Endometrial microvascular endothelial cells (primary cell): ENCODE results near the gene CDC42BPA. TPM values are rescaled to one million over a fixed set of nuclear protein-coding genes. Genes with fewer than 3 reads are reported as not detected.
"Not testable (repeated sequence)": the region's sequence is repeated elsewhere in the genome, so short reads cannot be mapped to it uniquely, and the experiment has no call there.

Experiments
- in situ Hi-C: cut with HindIII; loops from 2 replicates; pipeline ENCODE4 v1.10.0; 2017; ENCODE audit warnings: low sequenced_read_pairs, low pct_unique_long_range_greater_than_20kb; ENCODE audit errors: inconsistent ontology term
- total RNA-seq: library from RNA; depleted of rRNA; stranded (reverse); fragments of >200 nt; gene quantifications from one replicate; pipeline ENCODE4 v1.2.3, GENCODE V29; 2015; ENCODE audit errors: inconsistent ontology term

The CDC42BPA gene
- total RNA-seq, 1 donor from 2014 or later: 47.6 TPM

- in situ Hi-C loops: no loop called here
Observed at GRCh38 chr1:227170361-227171166, 147.7 kb downstream of the CDC42BPA start.

DNA sequence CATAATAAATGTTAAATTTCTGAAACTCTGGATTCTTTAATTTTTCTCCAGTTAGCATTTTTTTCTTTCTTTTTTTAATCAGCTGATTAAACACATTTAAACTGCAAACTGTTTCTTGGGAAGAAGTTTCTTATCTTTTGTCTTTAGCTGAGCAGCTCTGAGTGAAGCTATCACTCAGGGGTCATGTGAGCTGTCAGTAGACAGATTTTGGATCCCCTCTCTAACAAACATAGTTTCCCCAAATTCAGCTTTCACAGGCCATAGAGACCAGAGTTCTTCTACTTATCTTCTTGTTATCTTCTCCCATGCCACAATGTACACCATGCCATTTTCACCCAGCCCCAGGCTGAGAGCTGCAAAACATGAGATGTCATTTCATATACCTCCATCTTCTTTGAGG lies 148.9 kb downstream of the CDC42BPA start:
- in situ Hi-C loops: no loop called here

GRCh38 chr1:227167276-227168101 lies 150.8 kb downstream of the CDC42BPA start:
- in situ Hi-C loops: no loop called here

DNA sequence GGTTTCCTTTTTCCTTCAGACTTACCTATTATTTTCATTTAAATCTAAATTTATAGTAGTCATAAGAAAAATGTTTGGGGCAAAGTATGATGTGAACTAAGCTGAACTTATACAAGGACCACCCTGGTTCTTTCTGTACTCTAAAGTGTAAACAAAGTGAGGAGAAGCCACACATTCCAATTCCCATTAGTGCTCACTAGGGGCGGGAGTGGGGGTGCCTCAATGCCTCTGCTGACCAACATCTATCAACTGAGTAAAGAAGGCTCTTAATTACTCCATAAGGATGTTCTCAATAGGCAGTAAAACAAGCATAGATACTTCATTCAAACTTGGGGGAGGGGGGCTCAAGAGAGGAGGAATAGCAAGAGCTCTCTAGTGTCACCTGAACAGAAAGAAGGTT lies 151.7 kb downstream of the CDC42BPA start:
- in situ Hi-C loops: no loop called here

DNA sequence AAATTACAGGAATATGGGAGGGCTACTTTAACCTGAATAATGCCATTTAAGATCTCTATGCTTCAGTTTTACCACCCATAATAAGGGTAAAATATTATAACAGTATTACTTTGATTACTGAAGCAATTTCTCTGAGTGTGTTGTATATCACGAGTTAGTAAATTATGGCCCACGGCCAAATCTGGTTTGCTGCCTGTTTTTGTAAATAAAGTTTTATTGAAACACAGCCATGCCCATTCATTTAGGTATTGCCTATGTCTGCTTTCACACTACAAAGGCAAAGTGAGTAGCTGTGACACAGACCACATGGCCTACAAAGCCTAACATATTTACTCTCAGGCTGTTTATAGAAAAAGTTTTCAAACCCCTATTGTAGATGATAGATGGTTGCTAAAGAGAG lies 156.8 kb downstream of the CDC42BPA start:
- in situ Hi-C loops: no loop called here

DNA sequence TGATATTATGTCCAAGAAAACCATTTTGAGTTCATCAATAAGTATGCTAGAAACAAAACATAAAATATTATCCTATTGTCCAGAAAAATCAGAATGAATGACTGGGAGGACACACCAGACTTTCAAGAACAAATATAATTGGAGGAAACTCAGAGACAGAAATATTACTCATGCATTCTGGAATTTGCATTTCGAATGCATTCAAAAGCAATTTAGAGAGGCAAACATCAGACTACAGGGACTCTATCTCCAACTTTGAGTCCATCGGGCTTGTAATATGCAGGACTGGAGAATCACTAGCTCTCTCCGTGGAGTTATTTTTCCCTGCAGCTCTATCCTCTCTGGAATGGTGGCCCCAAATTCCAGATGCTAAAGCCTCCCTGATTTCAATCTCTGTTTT lies 161.8 kb downstream of the CDC42BPA start:
- in situ Hi-C loops: no loop called here

DNA sequence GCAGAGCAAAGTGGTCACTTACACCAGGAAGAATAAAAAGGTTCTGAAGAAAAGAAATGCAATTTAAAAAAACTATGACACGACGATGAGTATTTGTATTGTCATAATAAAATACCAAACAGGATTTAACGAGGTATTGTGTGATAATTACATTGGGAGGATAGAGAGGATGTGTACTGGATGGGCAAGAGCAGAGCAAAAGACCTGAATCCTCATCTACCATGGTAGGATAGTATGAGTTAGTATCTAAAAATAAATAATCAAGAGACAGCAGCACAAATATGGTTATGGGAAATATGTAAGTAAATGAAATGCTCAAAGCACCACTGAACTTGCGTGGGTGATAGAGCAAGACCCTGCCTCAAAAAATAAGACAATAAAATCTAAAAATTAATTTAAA lies 162.6 kb downstream of the CDC42BPA start:
- in situ Hi-C loops: no loop called here

DNA sequence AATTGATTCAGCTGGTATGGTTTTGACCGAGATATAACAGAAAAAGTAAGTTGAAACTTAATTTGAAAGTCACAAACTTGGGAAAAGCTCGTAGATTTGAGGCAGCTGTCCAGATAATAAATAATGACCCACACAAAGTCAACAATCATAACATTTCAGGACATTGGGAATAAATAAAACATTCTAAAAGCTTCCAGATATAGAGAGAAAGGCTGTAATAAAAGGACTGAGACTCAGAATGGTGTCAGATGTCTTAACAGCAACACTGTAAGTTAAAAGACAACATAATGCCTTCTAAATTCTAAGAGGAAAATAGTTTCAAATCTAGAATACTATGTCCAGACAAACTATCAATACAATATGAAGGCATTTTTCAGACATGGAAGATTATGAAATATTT lies 163.3 kb downstream of the CDC42BPA start:
- in situ Hi-C loops: no loop called here

DNA sequence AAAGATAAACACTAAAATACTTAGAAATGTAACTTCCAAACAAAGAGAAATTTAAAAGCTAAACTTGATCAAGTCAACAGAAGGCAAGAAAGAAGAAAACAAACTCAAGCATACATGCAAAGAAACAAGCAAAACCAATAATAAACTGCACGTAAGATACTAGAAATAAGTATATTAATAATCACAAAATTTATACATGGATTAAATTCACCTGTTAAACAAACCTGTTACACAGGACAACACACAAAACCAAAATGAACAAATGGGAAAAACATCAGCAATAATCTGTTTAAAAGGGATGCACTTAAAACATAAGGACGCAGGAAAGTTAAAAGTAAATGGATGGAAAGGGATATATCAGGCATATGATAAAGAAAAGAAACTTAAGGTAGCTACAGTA lies 165.8 kb downstream of the CDC42BPA start:
- in situ Hi-C loops: no loop called here

GRCh38 chr1:227140376-227140775 lies 177.9 kb downstream of the CDC42BPA start:
- in situ Hi-C loops: no loop called here

DNA sequence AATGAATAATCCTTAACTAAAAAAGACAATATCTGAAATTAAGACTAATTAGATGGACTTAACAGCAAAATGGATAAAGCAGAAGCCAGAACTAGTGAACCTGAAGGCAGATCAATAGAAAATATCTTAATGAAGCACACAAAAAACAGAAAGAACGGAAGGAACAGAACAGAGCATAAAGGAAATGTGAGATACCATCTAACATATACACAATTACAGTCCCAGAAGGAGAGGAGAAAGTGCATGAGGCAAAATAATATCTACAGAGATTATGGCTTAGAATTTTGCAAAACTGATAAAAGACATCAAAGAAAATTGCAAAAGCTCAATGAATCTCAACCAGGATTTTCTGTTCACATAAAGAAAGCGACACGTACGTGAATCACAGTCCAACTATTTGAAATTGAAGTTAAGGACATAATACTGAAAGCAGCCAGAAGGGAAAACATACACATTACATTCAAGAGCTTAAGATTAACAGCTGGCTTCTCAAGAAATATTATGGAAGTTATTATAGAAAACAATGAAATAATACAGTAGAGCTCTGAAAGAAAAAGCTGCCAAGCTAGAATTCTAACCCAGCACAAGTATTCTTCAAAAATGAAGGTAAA lies 182.0 kb downstream of the CDC42BPA start:
- in situ Hi-C loops: no loop called here

DNA sequence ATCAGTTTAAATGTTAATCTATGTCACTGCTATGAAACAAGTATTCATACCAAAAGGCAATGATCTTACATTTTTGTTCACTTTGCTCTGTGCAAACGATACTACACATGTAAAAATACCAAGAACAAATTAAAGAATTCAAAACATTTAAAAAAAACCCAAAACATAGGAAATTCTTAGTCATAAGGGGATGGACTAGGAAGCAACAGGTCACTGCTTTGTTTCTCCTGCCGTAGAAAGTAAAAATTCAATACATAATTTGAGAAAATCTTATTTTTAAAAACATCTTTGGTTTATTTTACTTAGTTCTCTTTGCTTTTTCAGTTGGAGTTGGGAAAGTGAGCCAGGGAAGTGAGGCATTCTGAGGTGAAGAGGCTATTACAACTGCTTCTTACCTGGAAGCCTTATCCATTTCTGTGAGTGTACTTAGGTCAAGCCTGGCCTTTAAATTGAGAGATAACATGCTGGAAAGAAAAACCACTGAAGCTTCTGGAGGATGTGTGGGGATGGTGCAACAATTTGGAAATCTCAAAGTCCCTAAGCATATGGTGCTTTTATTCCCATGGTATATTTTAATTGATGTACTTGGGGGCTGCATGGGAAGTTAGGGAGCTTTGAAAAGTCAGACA lies 183.5 kb downstream of the CDC42BPA start:
- in situ Hi-C loops: no loop called here

GRCh38 chr1:227132695-227133094 lies 185.6 kb downstream of the CDC42BPA start:
- in situ Hi-C loops: not testable (repeated sequence)

GRCh38 chr1:227131193-227131592 lies 187.1 kb downstream of the CDC42BPA start:
- in situ Hi-C loops: no loop called here

DNA sequence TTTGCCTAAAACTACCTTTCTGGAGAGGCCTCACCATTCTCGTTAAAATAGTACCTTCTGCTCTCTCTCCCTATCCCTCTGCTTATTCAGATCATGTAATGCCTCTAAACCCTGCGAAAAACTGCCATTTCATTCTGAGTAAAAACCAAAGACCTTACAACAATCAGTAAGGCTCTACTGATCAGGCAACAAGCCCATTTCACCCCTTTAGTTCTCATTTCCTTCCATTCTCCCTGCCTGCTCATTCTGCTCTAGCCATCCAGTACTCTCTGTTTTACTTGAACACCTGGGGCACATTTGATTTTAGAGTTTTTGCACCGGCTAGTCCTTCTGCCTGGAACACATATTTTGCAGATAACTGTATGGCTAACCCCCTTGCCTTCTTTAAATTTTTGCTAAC lies 190.4 kb downstream of the CDC42BPA start:
- in situ Hi-C loops: no loop called here

GRCh38 chr1:227125929-227126545 lies 192.3 kb downstream of the CDC42BPA start:
- in situ Hi-C loops: no loop called here

DNA sequence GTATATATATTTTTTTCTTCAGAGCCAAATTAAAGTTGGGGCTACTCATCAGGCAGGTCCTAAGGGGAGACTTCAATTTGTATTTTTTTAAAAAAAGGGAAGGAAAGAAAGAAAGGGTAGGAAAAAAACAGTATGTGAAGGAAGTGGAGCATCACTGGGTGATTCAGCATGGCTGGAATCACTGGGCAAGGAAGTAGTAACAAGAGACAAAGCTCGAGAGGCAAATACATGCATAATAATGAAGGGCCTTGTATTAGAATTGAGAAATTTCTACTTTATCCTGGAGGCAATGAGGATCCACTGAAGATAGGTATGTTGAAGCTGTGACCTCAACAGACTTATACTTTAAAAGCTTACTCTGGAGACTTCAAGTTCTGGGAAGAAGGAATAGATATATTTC lies 193.8 kb downstream of the CDC42BPA start:
- in situ Hi-C loops: no loop called here

- in situ Hi-C loops: no loop called here
Observed at GRCh38 chr1:227120826-227121225, 197.5 kb downstream of the CDC42BPA start.

GRCh38 chr1:227112538-227112937 lies 205.8 kb downstream of the CDC42BPA start:
- in situ Hi-C loops: no loop called here
